GM21526 (cell line): ENCODE measurements around the gene GRHPR.
"Not testable (repeated sequence)": the region's sequence is repeated elsewhere in the genome, so short reads cannot be mapped to it uniquely, and the experiment has no call there.

ENCODE experiments used
- ATAC-seq: cut with Tn5 transposase; IDR thresholded peaks from one replicate; pipeline ENCODE4 v1.9.1; 2021; ENCODE audit warnings: moderate library complexity; ENCODE audit not compliant: unreplicated experiment, low FRiP score

GRHPR gene

GRCh38 chr9:37443566-37443965 is 21.1 kb downstream of the GRHPR start:
- no peak for ATAC-seq

DNA sequence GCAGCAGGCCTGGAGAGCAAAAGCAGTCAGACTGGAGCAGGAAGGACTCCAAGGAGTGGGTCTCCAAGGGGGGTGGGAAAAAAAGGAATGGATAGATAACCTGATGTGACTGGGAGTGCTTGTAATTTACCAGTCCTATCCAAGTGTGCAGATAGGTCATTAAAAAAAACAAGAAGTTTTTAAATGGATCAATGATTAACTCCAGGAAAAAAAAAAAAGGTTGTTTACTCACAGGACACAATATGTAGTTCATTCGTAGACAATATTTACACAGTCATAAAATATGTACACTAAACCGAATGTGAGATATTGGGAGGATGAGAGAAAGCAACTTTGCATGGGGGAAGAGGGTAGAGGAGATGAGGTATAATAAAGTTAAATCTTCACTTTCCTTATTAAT is 22.4 kb downstream of the GRHPR start:
- no peak for ATAC-seq

DNA sequence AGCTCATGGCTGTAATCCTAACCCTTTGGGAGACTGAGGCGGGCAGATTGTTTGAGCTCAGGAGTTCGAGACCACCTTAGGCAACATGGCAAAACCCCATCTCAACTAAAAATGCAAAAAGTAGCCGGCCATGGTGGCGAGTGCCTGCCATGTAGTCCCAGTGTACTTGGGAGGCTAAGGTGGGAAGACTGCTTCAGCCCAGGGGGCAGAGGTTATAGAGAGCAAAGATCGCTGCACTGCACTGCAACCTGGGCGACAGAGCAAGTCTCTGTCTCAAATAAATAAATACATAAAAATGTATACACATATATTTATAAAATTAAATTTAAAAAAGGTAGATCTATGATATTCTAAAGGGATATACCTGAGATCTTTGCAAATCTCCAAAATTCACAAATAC is 23.3 kb downstream of the GRHPR start:
- ATAC-seq, result no peak

DNA sequence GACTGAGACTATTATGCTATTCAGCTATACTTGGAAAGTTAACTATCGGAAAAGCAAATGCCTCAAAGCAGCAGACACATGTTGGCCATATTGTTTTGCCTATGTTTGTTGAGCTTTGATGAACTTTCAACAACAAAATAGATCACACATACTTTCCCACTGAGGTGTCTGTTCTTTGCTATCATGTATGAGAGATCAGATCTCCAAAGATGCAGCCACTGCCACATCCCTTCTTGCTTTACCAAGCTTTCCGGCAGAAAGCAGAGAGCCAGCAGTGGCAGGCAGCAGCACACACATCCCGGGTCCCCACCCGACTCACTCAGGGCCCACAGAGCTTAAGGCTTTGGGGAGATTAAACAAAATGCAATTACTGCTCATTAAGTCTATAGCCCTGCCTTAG is 23.9 kb downstream of the GRHPR start:
- ATAC-seq, result no peak

DNA sequence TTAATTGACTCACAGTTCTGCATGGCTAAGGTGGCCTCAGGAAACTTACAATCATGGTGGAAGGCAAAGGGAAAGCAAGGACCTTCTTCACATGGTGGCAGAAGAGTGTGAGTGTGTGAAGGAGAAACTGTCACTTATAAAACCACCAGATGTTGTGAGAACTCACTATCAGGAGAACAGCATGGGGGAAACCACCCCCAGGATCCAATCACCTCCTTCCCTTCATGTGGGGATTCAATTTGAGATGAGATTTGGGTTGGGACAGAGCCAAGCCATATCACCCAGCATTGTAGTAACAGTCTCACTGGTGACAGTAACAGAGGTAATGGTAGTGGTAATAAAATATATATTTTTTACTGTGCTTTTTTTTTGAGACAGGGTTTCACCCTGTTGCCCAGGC is 24.6 kb downstream of the GRHPR start:
- no peak for ATAC-seq

DNA sequence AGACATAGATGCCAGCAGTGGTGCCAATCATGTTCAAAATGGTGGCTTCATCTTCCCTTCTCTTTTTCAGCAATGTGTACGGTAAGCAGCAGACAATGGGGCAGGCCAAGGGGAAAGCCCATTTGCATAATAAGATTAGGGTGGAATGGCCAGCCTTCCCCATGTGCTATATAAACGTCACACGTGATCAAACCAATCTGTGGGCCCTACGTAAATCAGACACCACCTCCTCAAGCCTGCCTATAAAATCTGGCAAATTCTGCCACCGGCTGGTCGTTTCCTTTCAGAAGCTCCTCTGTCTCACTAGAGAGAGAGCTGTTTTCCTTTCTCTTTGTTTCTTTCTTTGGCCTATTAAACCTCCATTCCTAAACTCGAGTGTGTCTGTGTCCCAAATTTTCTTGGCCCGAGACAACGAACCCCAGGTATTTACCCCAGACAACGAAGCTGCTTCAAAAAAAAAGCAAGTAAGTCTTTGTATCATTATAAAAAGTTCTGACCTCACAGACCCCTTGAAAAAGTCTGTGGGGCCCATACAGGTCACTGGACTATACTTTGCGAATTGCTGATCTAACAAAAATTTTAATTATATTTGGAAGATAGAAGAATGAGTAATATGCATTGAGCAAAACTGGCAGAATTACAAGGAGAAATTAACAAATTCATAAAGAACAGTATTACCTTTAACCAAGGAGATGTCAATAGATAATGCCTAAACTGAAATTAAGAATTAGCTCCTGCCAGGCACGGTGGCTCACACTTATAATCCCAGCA is 27.6 kb downstream of the GRHPR start:
- ATAC-seq, result no peak

- ATAC-seq, result no peak
Observed at GRCh38 chr9:37451628-37452027, 29.1 kb downstream of the GRHPR start.

DNA sequence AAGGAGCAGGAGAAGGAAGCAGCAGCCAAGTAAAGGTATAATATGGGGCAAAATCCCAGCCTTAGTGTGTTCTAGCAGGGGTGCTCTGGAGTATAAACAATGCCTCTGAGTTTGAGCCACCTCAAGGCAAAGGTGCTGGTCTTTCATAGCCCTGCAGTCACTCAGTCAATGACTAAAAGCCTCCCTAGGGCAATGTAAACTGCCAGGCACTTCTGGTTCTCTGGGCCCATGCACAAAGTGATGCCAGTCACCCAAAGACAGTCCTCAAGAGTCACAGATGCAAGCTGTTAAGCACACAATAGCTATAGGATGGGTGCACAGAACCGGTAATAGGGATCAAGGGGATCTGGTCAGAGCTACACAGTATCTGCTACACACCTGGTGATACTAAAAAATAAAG is 30.1 kb downstream of the GRHPR start:
- ATAC-seq, result no peak

DNA sequence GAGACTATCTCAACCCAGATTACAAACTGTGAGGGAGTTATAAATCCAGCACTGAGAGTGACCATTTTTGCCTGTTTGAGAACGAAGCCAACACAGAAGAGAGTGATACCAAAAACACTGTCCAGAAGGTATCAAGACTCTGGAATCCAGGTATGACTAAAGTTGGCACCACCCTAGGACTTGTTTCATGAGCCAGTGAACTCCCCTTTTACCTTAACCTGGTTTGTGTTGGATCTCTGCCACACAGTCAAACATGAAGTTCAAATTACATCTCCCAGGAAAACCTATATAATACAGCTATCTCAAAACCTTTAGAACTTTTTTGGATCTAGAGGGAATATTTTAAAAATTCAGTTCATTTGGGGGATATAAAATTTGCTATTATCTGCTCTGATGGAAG is 31.3 kb downstream of the GRHPR start:
- ATAC-seq, result no peak

GRCh38 chr9:37454238-37454637 is 31.7 kb downstream of the GRHPR start:
- no peak for ATAC-seq

DNA sequence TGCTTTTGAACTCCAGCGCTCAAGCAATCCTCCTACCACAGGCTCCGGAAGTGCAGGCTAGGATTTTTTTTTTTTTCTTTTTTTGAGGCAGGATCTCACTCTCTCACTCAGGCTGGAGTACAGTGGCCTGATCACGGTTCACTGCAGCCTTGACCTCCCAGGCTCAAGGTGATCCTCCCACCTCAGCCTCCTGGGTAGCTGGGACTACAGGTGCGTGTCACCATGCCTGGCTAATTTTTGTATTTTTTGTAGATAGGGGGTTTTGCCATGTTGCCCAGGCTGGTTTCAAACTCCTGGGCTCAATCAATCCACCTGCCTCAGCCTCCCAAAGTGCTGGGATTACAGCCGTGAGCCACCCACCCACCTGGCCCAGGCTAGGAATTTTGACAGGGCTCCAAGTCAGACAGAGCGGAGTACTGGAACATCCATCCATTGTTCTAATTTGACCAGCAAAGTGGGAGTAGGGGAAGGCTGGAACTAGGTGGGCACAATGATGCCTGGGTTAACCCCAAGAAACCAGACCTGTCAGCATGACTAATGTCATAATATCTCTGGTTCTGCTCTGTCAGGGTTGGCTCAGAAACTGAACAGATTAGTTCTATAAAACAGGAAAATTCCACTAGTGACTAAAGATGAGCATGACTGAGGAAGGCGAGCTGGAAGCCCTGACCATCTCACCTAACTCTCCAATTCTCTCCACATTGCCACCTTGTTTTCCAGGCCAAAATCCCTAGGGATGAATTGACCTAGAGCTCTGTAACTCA is 33.6 kb downstream of the GRHPR start:
- ATAC-seq, result no peak

- ATAC-seq, result no peak
Observed at GRCh38 chr9:37456817-37457216, 34.3 kb downstream of the GRHPR start.

DNA sequence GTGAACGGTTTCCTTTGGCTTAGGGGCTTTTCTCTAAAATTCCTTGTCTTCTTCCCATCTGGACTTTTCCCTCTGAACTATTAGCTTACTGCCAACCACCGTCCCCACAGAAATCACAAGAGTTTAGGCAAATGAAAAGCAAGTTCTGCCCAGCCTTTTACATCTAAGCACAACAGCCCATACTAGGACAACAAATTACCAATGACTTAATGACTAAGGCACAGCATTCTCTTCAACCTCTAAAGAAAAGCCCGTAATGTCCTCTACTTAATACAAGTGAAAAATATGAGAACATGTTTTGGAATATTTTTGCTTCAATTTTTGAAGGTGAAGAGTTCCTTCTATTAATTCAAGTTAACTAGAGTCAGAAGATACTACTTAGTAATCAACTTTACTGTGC is 41.5 kb downstream of the GRHPR start:
- no peak for ATAC-seq

- ATAC-seq, result peak; percentile 38
Observed at GRCh38 chr9:37464426-37465248, 42.1 kb downstream of the GRHPR start.

DNA sequence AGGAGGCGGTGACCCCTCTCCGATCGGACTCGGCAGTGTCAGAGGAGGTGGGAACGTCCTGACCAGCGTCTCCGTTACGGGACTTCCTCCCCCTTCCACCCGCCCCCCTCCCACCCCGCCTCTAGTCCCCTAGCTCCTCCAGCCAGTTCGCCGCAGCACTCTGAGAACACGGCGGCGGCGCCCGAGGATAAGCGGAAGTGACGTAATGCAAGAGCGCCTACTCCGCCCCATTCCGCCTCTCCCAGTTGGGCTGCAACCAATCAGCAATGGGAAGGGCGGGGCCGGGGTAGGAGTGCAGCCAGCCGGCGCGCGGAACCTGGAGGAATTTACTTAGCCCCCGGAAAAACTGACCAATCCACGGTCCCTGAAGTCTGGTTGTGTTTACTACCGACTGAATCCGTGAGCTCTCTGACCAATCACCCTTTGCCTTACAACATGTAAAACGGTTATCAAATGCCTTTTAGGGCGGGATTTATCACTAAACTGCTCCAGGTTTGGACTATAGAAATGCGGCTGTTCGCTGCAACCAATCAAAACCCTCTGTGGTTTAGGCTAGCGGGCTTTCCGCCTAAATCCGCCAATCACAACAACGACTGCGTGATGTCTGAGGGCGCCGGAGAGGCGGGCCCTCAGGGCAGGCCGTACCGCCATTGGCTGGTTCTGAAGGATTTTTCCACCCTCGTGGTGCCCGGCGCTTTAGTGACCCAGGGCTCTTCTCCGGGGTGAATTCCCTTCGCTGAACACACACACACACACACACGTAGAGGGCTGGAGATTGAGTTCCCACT is 42.9 kb downstream of the GRHPR start, which contains the start of gene ZBTB5:
Gene ZBTB5 (minus strand): TSS at position 202 of the 788 bp plus-strand sequence. CDS start 22,899 bp downstream, outside the sequence.
- peak; percentile 84 for ATAC-seq

- peak; percentile 17 for ATAC-seq
Observed at GRCh38 chr9:37466037-37466709, 43.7 kb downstream of the GRHPR start.

GRCh38 chr9:37467530-37467929 is 45.0 kb downstream of the GRHPR start:
- not testable (repeated sequence) for ATAC-seq

GRCh38 chr9:37468620-37469019 is 46.1 kb downstream of the GRHPR start:
- no peak for ATAC-seq

- no peak for ATAC-seq
Observed at GRCh38 chr9:37471942-37472684, 49.6 kb downstream of the GRHPR start.
